SU-DHL-6 (cell line): Measurements from ENCODE around the gene SURF4.

ENCODE experiments used
- EZH2phosphoT487 ChIP-seq: fragments of 200-600 bp; sonication (generic), shearing (Covaris generic); conservative IDR thresholded peaks from 2 replicates; pipeline ENCODE4 v1.6.1; 2018; ENCODE audit warnings: mild to moderate bottlenecking, antibody characterized with exemption, low read length, moderate library complexity, mixed read lengths
- TF ChIP-seq, protein P1 (sequence below): fragments of 200-600 bp; sonication (generic); IDR thresholded peaks from one replicate; pipeline ENCODE4 v1.5.1; 2017; ENCODE audit warnings: antibody characterized with exemption, mild to moderate bottlenecking, low read length, moderate library complexity; ENCODE audit not compliant: insufficient read depth, poor library complexity, severe bottlenecking

DNA sequence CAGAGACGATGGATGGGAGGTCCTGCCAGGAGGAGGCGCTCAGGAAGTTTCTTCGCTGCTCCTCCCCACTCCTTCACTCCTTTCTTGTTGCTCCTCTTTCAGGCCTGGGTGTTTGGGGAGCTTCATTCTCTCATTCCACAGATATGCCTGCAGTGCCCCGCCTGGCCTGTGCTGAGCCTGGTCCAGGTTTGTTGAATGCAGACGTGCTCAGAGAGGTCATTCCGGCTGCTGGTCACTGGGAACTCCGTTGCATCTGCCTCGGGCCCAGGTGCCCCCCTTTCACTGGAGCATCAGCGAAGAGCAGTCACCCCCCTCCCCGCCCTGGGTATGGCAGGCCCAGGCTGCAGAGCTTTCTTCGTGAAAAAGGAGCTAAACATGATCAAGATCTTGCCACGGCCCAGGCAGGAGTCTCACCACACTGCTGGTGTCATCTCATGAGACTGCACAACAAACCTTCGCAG is 55.4 kb downstream of the SURF4 start:
- TF ChIP-seq, protein P1, sequence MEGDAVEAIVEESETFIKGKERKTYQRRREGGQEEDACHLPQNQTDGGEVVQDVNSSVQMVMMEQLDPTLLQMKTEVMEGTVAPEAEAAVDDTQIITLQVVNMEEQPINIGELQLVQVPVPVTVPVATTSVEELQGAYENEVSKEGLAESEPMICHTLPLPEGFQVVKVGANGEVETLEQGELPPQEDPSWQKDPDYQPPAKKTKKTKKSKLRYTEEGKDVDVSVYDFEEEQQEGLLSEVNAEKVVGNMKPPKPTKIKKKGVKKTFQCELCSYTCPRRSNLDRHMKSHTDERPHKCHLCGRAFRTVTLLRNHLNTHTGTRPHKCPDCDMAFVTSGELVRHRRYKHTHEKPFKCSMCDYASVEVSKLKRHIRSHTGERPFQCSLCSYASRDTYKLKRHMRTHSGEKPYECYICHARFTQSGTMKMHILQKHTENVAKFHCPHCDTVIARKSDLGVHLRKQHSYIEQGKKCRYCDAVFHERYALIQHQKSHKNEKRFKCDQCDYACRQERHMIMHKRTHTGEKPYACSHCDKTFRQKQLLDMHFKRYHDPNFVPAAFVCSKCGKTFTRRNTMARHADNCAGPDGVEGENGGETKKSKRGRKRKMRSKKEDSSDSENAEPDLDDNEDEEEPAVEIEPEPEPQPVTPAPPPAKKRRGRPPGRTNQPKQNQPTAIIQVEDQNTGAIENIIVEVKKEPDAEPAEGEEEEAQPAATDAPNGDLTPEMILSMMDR = no peak
- no peak for TF ChIP-seq EZH2phosphoT487
